HepG2 (cell line): ENCODE data around the gene NFE2L3. TPM values are rescaled to one million over a fixed set of nuclear protein-coding genes. Genes with fewer than 3 reads are reported as not detected.
A peak's percentile ranks its signal among the peaks of the same experiment; 100 is the strongest.

Experiments
- ATAC-seq: fragments of 200-7000 bp; cut with Tn5 transposase; 3 replicates; pipeline ENCODE4 v1.9.1; 2020; ENCODE audit warnings: mild to moderate bottlenecking, moderate library complexity
- BruUV-seq: library from RNA; stranded (reverse); fragments of 400-500 nt; replicated peaks from 2 replicates; lab custom pipeline; 2021; lab: Mats Ljungman, UMichigan
- CTCF ChIA-PET: fragments of 300-600 bp; formaldehyde crosslinking; extraction: SDS; loops from one replicate; lab custom pipeline; 2021; ENCODE audit warnings: low total read pairs, inconsistent platforms, low intra/inter-chr PET ratio; lab: Yijun Ruan, JAX
- POLR2A ChIA-PET: fragments of 350-600 bp; sonication (Branson Sonifier 250); formaldehyde crosslinking; loops from one replicate; lab custom pipeline; 2020; ENCODE audit warnings: antibody characterized with exemption, inconsistent platforms; lab: Yijun Ruan, JAX
- DNase-seq: peaks from one replicate; pipeline ENCODE4 v3.0.0-alpha.2; 2015; ENCODE audit warnings: low spot score
- FAIRE-seq: peaks from 3 replicates; lab custom pipeline; 2011; peaks lifted over from hg19 to GRCh38; lab: Jason Lieb, UNC
- H2AFZ ChIP-seq: one replicate; pipeline ENCODE4 v1.6.1; 2011; ENCODE audit warnings: low read length, inconsistent platforms
- H3K27ac ChIP-seq: fragments of 300-600 bp; 3 replicates; pipeline ENCODE4 v1.8.0; 2011; ENCODE audit warnings: mixed run types, mild to moderate bottlenecking, mixed read lengths, low read length, inconsistent platforms; ENCODE audit not compliant: insufficient read depth; ENCODE audit errors: extremely low read length
- H3K27me3 ChIP-seq, 2 experiments: fragments of 200-600 bp in 1 of 2; 2 replicates in 1 of 2; 3 replicates in 1 of 2; pipeline versions ENCODE4 v1.6.0 to v1.8.0; 2011; ENCODE audit warnings: low read length in 2 of 2, mild to moderate bottlenecking in 2 of 2, moderate library complexity in 2 of 2, inconsistent platforms in 1 of 2; ENCODE audit not compliant: insufficient read depth in 2 of 2, control insufficient read depth in 1 of 2
- H3K36me3 ChIP-seq, 2 experiments: fragments of 200-600 bp in 1 of 2; replicated peaks in 1 of 2; 2 replicates in 1 of 2; 3 replicates in 1 of 2; pipeline versions ENCODE4 v1.5.1 to v1.8.0; 2011; ENCODE audit warnings: low read length in 2 of 2, inconsistent platforms in 1 of 2; ENCODE audit not compliant: insufficient read depth in 2 of 2, control insufficient read depth in 1 of 2
- H3K4me1 ChIP-seq: 2 replicates; pipeline ENCODE4 v1.5.1; 2012; ENCODE audit warnings: low read length, inconsistent platforms; ENCODE audit not compliant: insufficient read depth
- H3K4me2 ChIP-seq: 2 replicates; pipeline ENCODE4 v1.6.0; 2011; ENCODE audit warnings: low read depth, low read length, inconsistent platforms
- H3K4me3 ChIP-seq, 3 experiments: fragments of 200-600 bp in 1 of 3; sonication (generic), shearing (Covaris generic) in 1 of 3; replicated peaks in 1 of 3; 2 replicates each; pipeline ENCODE4 v1.5.1; 2011 to 2016; ENCODE audit warnings: low read length in 3 of 3, inconsistent platforms in 2 of 3, low read depth in 2 of 3, mild to moderate bottlenecking in 2 of 3, control low read depth in 1 of 3, mixed read lengths in 1 of 3; ENCODE audit not compliant: insufficient read depth in 1 of 3
- H3K79me2 ChIP-seq: one replicate; pipeline ENCODE4 v1.6.1; 2011; ENCODE audit warnings: low read length, inconsistent platforms; ENCODE audit not compliant: insufficient read depth
- H3K9ac ChIP-seq: 2 replicates; pipeline ENCODE4 v1.6.0; 2011; ENCODE audit warnings: mild to moderate bottlenecking, low read depth, low read length, inconsistent platforms; ENCODE audit not compliant: insufficient read depth
- H3K9me3 ChIP-seq: 2 replicates; pipeline ENCODE4 v1.5.1; 2012; ENCODE audit warnings: mild to moderate bottlenecking, low read length
- H4K20me1 ChIP-seq: 2 replicates; pipeline ENCODE4 v1.6.0; 2011; ENCODE audit warnings: inconsistent platforms, mild to moderate bottlenecking, low read length, moderate library complexity; ENCODE audit not compliant: insufficient read depth
- AGO2 ChIP-seq: fragments of 200-400 bp; formaldehyde crosslinking; optimal IDR thresholded peaks from 2 replicates; pipeline ENCODE3; 2017; ENCODE audit warnings: mild to moderate bottlenecking, low read depth, low read length, moderate library complexity
- ARNT ChIP-seq: fragments of 450-650 bp; IDR thresholded peaks from 2 replicates; pipeline ENCODE4 v1.6.1; 2017
- EHMT2 ChIP-seq: fragments of 200-600 bp; sonication (generic); IDR thresholded peaks from 2 replicates; pipeline ENCODE4 v1.7.0; 2017; ENCODE audit warnings: antibody characterized with exemption, low read depth, low read length, borderline replicate concordance
- FOSL1 ChIP-seq: sonication (generic); formaldehyde crosslinking; IDR thresholded peaks from 2 replicates; pipeline ENCODE4 v1.9.0; 2021; ENCODE audit warnings: missing genetic modification reagents, borderline replicate concordance
- FOXA3 ChIP-seq: IDR thresholded peaks from 2 replicates; pipeline ENCODE4 v1.6.1; 2016; ENCODE audit warnings: missing genetic modification reagents, missing compliant biosample characterization
- HCFC1 ChIP-seq: fragments of 150-350 bp; IDR thresholded peaks from 2 replicates; pipeline ENCODE4 v1.6.1; 2014; ENCODE audit warnings: low read depth, low read length
- HNRNPL ChIP-seq: fragments of 200-400 bp; formaldehyde crosslinking; IDR thresholded peaks from 2 replicates; pipeline ENCODE4 v1.6.1; 2017; ENCODE audit warnings: mild to moderate bottlenecking, low read depth, low read length
- KLF6 ChIP-seq: IDR thresholded peaks from 2 replicates; pipeline ENCODE4 v1.8.0; 2016; ENCODE audit warnings: missing biosample characterization, missing genetic modification reagents
- KMT2B ChIP-seq: IDR thresholded peaks from 2 replicates; pipeline ENCODE4 v1.6.1; 2016; ENCODE audit warnings: missing genetic modification reagents, missing compliant biosample characterization
- MLLT10 ChIP-seq: sonication (generic); formaldehyde crosslinking; IDR thresholded peaks from 2 replicates; pipeline ENCODE4 v1.4.0; 2020; ENCODE audit warnings: missing genetic modification reagents
- RELA ChIP-seq: sonication (generic); formaldehyde crosslinking; IDR thresholded peaks from 2 replicates; pipeline ENCODE4 v1.4.0; 2020; ENCODE audit warnings: missing genetic modification reagents
- SAP130 ChIP-seq: IDR thresholded peaks from 2 replicates; pipeline ENCODE4 v1.6.1; 2016; ENCODE audit warnings: low read depth
- SKI ChIP-seq: fragments of 450-650 bp; IDR thresholded peaks from one replicate; pipeline ENCODE4 v1.6.1; 2018; ENCODE audit warnings: mild to moderate bottlenecking; ENCODE audit not compliant: partially characterized antibody
- SMAD1 ChIP-seq: sonication (generic); formaldehyde crosslinking; IDR thresholded peaks from 2 replicates; pipeline ENCODE4 v1.4.0; 2020; ENCODE audit warnings: missing genetic modification reagents, low read depth, mild to moderate bottlenecking, borderline replicate concordance
- SMC3 ChIP-seq: IDR thresholded peaks from 2 replicates; pipeline ENCODE4 v1.6.1; 2011; ENCODE audit warnings: low read length, improper control_type of control experiment
- SP4 ChIP-seq: sonication (generic); formaldehyde crosslinking; IDR thresholded peaks from 2 replicates; pipeline ENCODE4 v1.8.1; 2023; ENCODE audit warnings: mild to moderate bottlenecking, missing genetic modification reagents
- SRSF9 ChIP-seq: fragments of 200-400 bp; formaldehyde crosslinking; IDR thresholded peaks from 2 replicates; pipeline ENCODE4 v1.6.1; 2018; ENCODE audit warnings: borderline replicate concordance, mild to moderate bottlenecking, low read depth, low read length; ENCODE audit not compliant: insufficient read depth, poor library complexity, severe bottlenecking
- ZKSCAN5 ChIP-seq: sonication (generic); formaldehyde crosslinking; IDR thresholded peaks from 2 replicates; pipeline ENCODE4 v1.5.1; 2020; ENCODE audit warnings: mild to moderate bottlenecking, missing genetic modification reagents
- ZNF180 ChIP-seq: sonication (generic); formaldehyde crosslinking; IDR thresholded peaks from 2 replicates; pipeline ENCODE4 v1.4.0; 2020; ENCODE audit warnings: low read depth, missing genetic modification reagents, borderline replicate concordance
- ZNF382 ChIP-seq: sonication (generic); formaldehyde crosslinking; IDR thresholded peaks from 2 replicates; pipeline ENCODE4 v1.5.0; 2020; ENCODE audit warnings: missing genetic modification reagents, mild to moderate bottlenecking, borderline replicate concordance
- ZNF430 ChIP-seq: sonication (generic); formaldehyde crosslinking; IDR thresholded peaks from 2 replicates; pipeline ENCODE4 v1.9.0; 2021; ENCODE audit warnings: mild to moderate bottlenecking, missing genetic modification reagents
- ZNF772 ChIP-seq: sonication (generic); formaldehyde crosslinking; IDR thresholded peaks from 2 replicates; pipeline ENCODE4 v1.5.0; 2020; ENCODE audit warnings: mild to moderate bottlenecking, missing genetic modification reagents
- WGBS: methylation state at CpG from one replicate; pipeline ENCODE4 v1.1.6; 2017; ENCODE audit warnings: low lambda C conversion rate; 5-methylcytosine and 5-hydroxymethylcytosine counted together
- in situ Hi-C: cut with HindIII; loops from 2 replicates; pipeline ENCODE4 v1.10.0; 2017; ENCODE audit warnings: low pct_unique_long_range_greater_than_20kb; ENCODE audit not compliant: extremely low pct_ligation_motif_present
- intact Hi-C: fragments of 100-400 bp; cut with micrococcal nuclease; formaldehyde crosslinking; loops from one replicate; pipeline ENCODE4 v1.10.0; 2022; ENCODE audit not compliant: unreplicated experiment
- polyA plus RNA-seq, 8 experiments: library from polyadenylated mRNA; depleted of rRNA in 3 of 8; stranded (reverse) in 7 of 8; unstranded in 1 of 8; fragments of >200 nt; fragmentation: Illumina TruSeq in 4 of 8; extraction: Trizol in 4 of 8; gene quantifications; 2 replicates each; pipeline versions ENCODE4 v1.2.1 to v1.2.3, GENCODE V29; 2011 to 2016; ENCODE audit warnings: low read depth in 4 of 8, missing spikeins in 1 of 8, mixed read lengths in 1 of 8; ENCODE audit not compliant: insufficient read depth in 1 of 8
- total RNA-seq, 5 experiments: library from RNA; depleted of rRNA; stranded (reverse); fragments of >200 nt; fragmentation: Illumina TruSeq; extraction: Trizol; gene quantifications; 2 replicates each; pipeline ENCODE4 v1.2.3, GENCODE V29; 2016; ENCODE audit warnings: low read depth in 1 of 5
- TF ChIP-seq, protein P1 (sequence below): IDR thresholded peaks from 2 replicates; pipeline ENCODE4 v1.6.1; 2016; ENCODE audit warnings: low read depth, borderline replicate concordance
- TF ChIP-seq, protein P2 (sequence below): conservative IDR thresholded peaks from 2 replicates; pipeline ENCODE4 v1.6.1; 2018; ENCODE audit warnings: missing genetic modification reagents
- TF ChIP-seq, protein P3 (sequence below): IDR thresholded peaks from 2 replicates; pipeline ENCODE4 v1.6.1; 2012; ENCODE audit warnings: low read depth, low read length, improper control_type of control experiment

NFE2L3 gene
- total and polyA plus RNA-seq, 2 of the 13 experiments (the other 11 are each of a cell fraction or from before 2014, with no cell fraction given): 11.4 to 19.4 TPM

DNA sequence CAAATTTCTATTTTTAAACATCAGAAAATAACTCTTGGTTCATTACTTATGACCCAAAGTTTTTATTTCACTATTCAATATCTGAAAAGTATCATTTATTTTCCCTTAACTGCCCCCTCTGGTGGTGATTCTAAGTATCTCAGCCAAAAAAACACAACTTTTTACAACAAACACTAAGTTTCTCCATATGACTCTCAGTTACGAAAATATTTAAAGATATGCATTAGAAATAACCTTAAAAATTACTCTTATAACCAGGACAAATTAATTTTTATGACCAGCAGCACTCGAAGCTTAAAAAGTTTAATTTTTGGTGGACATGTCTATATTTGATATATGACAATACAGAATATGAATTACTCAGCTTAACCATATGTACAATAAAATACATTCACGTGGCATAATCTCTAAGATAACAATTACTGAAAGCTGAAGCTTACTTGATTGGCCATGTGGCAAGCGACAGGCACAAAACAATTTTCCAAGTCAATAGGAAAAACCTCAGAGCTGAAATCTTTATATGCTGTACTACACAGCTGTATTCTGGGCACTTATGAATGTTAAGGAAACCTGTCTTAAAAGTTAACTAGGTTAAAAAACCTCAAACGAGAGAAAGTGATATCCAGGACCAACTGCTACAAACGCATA is 46.3 kb downstream of the NFE2L3 start:
- no TSS peak for BruUV-seq
- H3K27me3 ChIP-seq: no peaks in the 10 kb centered on the region; a peak in 1 of 5 replicates
- H3K27ac ChIP-seq: peak overlapping the region; percentile 99
- H3K4me3 ChIP-seq: peak overlapping the region; percentile 99
- H3K4me2 ChIP-seq: peak overlapping the region; percentile 77
- H3K79me2 ChIP-seq: peaks cover 87% of the 10 kb centered on the region
- H3K4me1 ChIP-seq: peaks cover 44% of the 10 kb centered on the region
- peaks cover 72% of the 10 kb centered on the region for H4K20me1 ChIP-seq
- DNase-seq (no peak), ATAC-seq (no peak), FAIRE-seq (no peak)
- CTCF ChIA-PET: no interaction called here
- intact Hi-C loops (loop anchor here (2.0 to 5.0 kb wide), 3 partner anchors 45 to 306 kb away; partner anchors contain the start of gene NFE2L3), in situ Hi-C loops (no loop called here)
- H3K9me3 ChIP-seq: no peaks in the 10 kb centered on the region
- peak overlapping the region; percentile 100 for H3K9ac ChIP-seq
- H2AFZ ChIP-seq: no peak overlapping the region
- peaks cover 16 to 44% of the 10 kb centered on the region in 2 experiments for H3K36me3 ChIP-seq
- WGBS: 1% methylated on average over 6 of the region's 6 CpGs
- POLR2A ChIA-PET: interaction anchor here (0.8 to 5.8 kb wide), 7 partner anchors 10 to 167 kb away, joined by 3 to 40 read pairs (median 4); partner anchors contain the start of gene NFE2L3
- TF ChIP-seq KLF6 (CRISPR knock-in tag): no peak
- TF ChIP-seq HNRNPL: no peak
- peak; percentile 41 for TF ChIP-seq SMC3
- TF ChIP-seq, protein P1, sequence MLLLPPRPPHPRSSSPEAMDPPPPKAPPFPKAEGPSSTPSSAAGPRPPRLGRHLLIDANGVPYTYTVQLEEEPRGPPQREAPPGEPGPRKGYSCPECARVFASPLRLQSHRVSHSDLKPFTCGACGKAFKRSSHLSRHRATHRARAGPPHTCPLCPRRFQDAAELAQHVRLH (CRISPR knock-in tag): no peak
- no peak for TF ChIP-seq FOXA3 (CRISPR knock-in tag)
- no peak for TF ChIP-seq ZNF430 (CRISPR knock-in tag)
- TF ChIP-seq ZKSCAN5 (CRISPR knock-in tag): no peak
- TF ChIP-seq HCFC1: no peak
- TF ChIP-seq SRSF9: no peak
- TF ChIP-seq, protein P2, sequence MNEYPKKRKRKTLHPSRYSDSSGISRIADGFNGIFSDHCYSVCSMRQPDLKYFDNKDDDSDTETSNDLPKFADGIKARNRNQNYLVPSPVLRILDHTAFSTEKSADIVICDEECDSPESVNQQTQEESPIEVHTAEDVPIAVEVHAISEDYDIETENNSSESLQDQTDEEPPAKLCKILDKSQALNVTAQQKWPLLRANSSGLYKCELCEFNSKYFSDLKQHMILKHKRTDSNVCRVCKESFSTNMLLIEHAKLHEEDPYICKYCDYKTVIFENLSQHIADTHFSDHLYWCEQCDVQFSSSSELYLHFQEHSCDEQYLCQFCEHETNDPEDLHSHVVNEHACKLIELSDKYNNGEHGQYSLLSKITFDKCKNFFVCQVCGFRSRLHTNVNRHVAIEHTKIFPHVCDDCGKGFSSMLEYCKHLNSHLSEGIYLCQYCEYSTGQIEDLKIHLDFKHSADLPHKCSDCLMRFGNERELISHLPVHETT (CRISPR knock-in tag): no peak
- TF ChIP-seq MLLT10 (CRISPR knock-in tag): no peak
- no peak for TF ChIP-seq FOSL1
- TF ChIP-seq SMAD1: no peak
- TF ChIP-seq RELA (CRISPR knock-in tag): no peak
- no peak for TF ChIP-seq SP4
- peak; percentile 36 for TF ChIP-seq AGO2
- no peak for TF ChIP-seq ARNT
- TF ChIP-seq ZNF382 (CRISPR knock-in tag): no peak
- TF ChIP-seq KMT2B (CRISPR knock-in tag): no peak
- no peak; the same call in 1 of the 2 replicates for TF ChIP-seq SAP130
- no peak for TF ChIP-seq EHMT2
- TF ChIP-seq, protein P3, sequence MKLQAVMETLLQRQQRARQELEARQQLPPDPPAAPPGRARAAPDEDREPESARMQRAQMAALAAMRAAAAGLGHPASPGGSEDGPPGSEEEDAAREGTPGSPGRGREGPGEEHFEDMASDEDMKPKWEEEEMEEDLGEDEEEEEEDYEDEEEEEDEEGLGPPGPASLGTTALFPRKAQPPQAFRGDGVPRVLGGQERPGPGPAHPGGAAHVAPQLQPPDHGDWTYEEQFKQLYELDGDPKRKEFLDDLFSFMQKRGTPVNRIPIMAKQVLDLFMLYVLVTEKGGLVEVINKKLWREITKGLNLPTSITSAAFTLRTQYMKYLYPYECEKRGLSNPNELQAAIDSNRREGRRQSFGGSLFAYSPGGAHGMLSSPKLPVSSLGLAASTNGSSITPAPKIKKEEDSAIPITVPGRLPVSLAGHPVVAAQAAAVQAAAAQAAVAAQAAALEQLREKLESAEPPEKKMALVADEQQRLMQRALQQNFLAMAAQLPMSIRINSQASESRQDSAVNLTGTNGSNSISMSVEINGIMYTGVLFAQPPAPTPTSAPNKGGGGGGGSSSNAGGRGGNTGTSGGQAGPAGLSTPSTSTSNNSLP: peak; percentile 74
- TF ChIP-seq SKI: no peak
- no peak for TF ChIP-seq ZNF772 (CRISPR knock-in tag)
- TF ChIP-seq ZNF180 (CRISPR knock-in tag): no peak
